Neural cell (in vitro differentiated cells): ENCODE data around the gene UMAD1. TPM values are rescaled to one million over a fixed set of nuclear protein-coding genes. Genes with fewer than 3 reads are reported as not detected.

Experiments
- H2AFZ ChIP-seq: fragments of 200-600, 300-800 bp; sonication (generic), shearing (Covaris generic); 2 replicates; pipeline ENCODE4 v1.6.0; 2014; ENCODE audit warnings: low read depth, mild to moderate bottlenecking, antibody characterized with exemption, low read length, moderate library complexity
- H3F3A ChIP-seq: fragments of 200-600 bp; shearing (Covaris generic); 2 replicates; pipeline ENCODE4 v1.6.1; 2016; ENCODE audit warnings: mild to moderate bottlenecking, moderate library complexity, mixed read lengths, antibody characterized with exemption, low read length; ENCODE audit not compliant: insufficient read depth, poor library complexity, severe bottlenecking
- H3K27ac ChIP-seq: fragments of 200-600, 300-800 bp; sonication (generic), shearing (Covaris generic); 2 replicates; pipeline ENCODE4 v1.5.1; 2014; ENCODE audit warnings: mild to moderate bottlenecking, low read length, moderate library complexity
- H3K27me3 ChIP-seq: fragments of 300-800, 200-600 bp; sonication (generic), shearing (Covaris generic); 2 replicates; pipeline ENCODE4 v1.6.0; 2014; ENCODE audit warnings: mild to moderate bottlenecking, low read depth, low read length, moderate library complexity; ENCODE audit not compliant: insufficient read depth
- H3K36me3 ChIP-seq: fragments of 300-800, 200-600 bp; sonication (generic), shearing (Covaris generic); 2 replicates; pipeline ENCODE4 v1.5.1; 2014; ENCODE audit warnings: mild to moderate bottlenecking, antibody characterized with exemption, low read length, moderate library complexity; ENCODE audit not compliant: insufficient read depth
- H3K4me2 ChIP-seq: fragments of 300-800, 200-600 bp; sonication (generic), shearing (Covaris generic); 2 replicates; pipeline ENCODE4 v1.6.0; 2014; ENCODE audit warnings: mild to moderate bottlenecking, low read length
- H3K4me3 ChIP-seq: fragments of 300-800, 200-600 bp; sonication (generic), shearing (Covaris generic); 2 replicates; pipeline ENCODE4 v1.5.1; 2014; ENCODE audit warnings: mild to moderate bottlenecking, low read length, moderate library complexity
- H3K79me2 ChIP-seq: fragments of 200-600 bp; shearing (Covaris generic); replicated peaks from 2 replicates; pipeline ENCODE4 v1.6.0; 2014; ENCODE audit warnings: mild to moderate bottlenecking, low read length, moderate library complexity; ENCODE audit not compliant: insufficient read depth
- H3K9ac ChIP-seq: fragments of 300-800, 200-600 bp; sonication (generic), shearing (Covaris generic); 2 replicates; pipeline ENCODE4 v1.6.1; 2016; ENCODE audit warnings: mild to moderate bottlenecking, low read length, mixed read lengths
- H3K9me2 ChIP-seq: fragments of 200-600 bp; shearing (Covaris generic); 2 replicates; pipeline ENCODE4 v1.6.1; 2016; ENCODE audit warnings: mild to moderate bottlenecking, low read length, mixed read lengths; ENCODE audit not compliant: insufficient read depth
- H3K9me3 ChIP-seq: fragments of 200-600, 300-800 bp; sonication (generic), shearing (Covaris generic); 2 replicates; pipeline ENCODE4 v1.6.1; 2016; ENCODE audit warnings: mild to moderate bottlenecking, mixed run types, low read length, moderate library complexity, mixed read lengths
- H4K20me1 ChIP-seq: fragments of 200-600 bp; shearing (Covaris generic); 2 replicates; pipeline ENCODE4 v1.6.1; 2016; ENCODE audit warnings: mild to moderate bottlenecking, mixed run types; ENCODE audit not compliant: insufficient read depth
- CTCF ChIP-seq: fragments of 450-650 bp; IDR thresholded peaks from 2 replicates; pipeline ENCODE4 v1.5.1; 2014; ENCODE audit warnings: antibody characterized with exemption, mild to moderate bottlenecking, moderate library complexity; ENCODE audit not compliant: poor library complexity, severe bottlenecking
- EP300 ChIP-seq: fragments of 450-650 bp; conservative IDR thresholded peaks from 2 replicates; pipeline ENCODE4 v1.6.1; 2014; ENCODE audit warnings: antibody characterized with exemption, mild to moderate bottlenecking, moderate library complexity; ENCODE audit not compliant: poor library complexity, severe bottlenecking
- EZH2 ChIP-seq: fragments of 200-600, 300-800 bp; shearing (Covaris generic), sonication (generic); IDR thresholded peaks from 2 replicates; pipeline ENCODE4 v1.6.1; 2014; ENCODE audit warnings: antibody characterized with exemption, low read length, borderline replicate concordance, mild to moderate bottlenecking; ENCODE audit not compliant: insufficient read depth, poor library complexity, severe bottlenecking
- MXI1 ChIP-seq: fragments of 450-650 bp; conservative IDR thresholded peaks from 2 replicates; pipeline ENCODE4 v1.6.1; 2014; ENCODE audit warnings: antibody characterized with exemption, mild to moderate bottlenecking; ENCODE audit not compliant: poor library complexity, severe bottlenecking
- POLR2AphosphoS5 ChIP-seq: IDR thresholded peaks from 2 replicates; pipeline ENCODE4 v1.6.1; 2012
- RAD21 ChIP-seq: fragments of 450-650 bp; conservative IDR thresholded peaks from 2 replicates; pipeline ENCODE4 v1.6.1; 2014; ENCODE audit warnings: antibody characterized with exemption, mild to moderate bottlenecking, moderate library complexity
- SMC3 ChIP-seq: fragments of 450-650 bp; conservative IDR thresholded peaks from 2 replicates; pipeline ENCODE4 v1.6.1; 2014; ENCODE audit warnings: antibody characterized with exemption, mild to moderate bottlenecking, moderate library complexity; ENCODE audit not compliant: poor library complexity
- TAF1 ChIP-seq: IDR thresholded peaks from 2 replicates; pipeline ENCODE4 v1.6.1; 2012; ENCODE audit warnings: low read depth
- polyA plus RNA-seq: library from polyadenylated mRNA; depleted of rRNA; stranded (reverse); fragments of >200 nt; gene quantifications from 2 replicates; pipeline ENCODE4 v1.2.3, GENCODE V29; 2014
- TF ChIP-seq, protein P1 (sequence below): IDR thresholded peaks from 2 replicates; pipeline ENCODE4 v1.6.1; 2012; ENCODE audit warnings: borderline replicate concordance

Gene UMAD1
- polyA plus RNA-seq, 1 donor from 2014 or later, result 14.7 TPM

- no peak overlapping the region for H3K4me2 ChIP-seq
- H3K27me3 ChIP-seq, result no peaks in the 10 kb centered on the region
- no peaks in the 10 kb centered on the region for H3K36me3 ChIP-seq
- TF ChIP-seq SMC3 (no peak), EP300 (no peak), CTCF (no peak), POLR2AphosphoS5 (no peak), EZH2 (no peak), RAD21 (no peak), MXI1 (no peak), TAF1 (no peak)
- TF ChIP-seq, protein P1, sequence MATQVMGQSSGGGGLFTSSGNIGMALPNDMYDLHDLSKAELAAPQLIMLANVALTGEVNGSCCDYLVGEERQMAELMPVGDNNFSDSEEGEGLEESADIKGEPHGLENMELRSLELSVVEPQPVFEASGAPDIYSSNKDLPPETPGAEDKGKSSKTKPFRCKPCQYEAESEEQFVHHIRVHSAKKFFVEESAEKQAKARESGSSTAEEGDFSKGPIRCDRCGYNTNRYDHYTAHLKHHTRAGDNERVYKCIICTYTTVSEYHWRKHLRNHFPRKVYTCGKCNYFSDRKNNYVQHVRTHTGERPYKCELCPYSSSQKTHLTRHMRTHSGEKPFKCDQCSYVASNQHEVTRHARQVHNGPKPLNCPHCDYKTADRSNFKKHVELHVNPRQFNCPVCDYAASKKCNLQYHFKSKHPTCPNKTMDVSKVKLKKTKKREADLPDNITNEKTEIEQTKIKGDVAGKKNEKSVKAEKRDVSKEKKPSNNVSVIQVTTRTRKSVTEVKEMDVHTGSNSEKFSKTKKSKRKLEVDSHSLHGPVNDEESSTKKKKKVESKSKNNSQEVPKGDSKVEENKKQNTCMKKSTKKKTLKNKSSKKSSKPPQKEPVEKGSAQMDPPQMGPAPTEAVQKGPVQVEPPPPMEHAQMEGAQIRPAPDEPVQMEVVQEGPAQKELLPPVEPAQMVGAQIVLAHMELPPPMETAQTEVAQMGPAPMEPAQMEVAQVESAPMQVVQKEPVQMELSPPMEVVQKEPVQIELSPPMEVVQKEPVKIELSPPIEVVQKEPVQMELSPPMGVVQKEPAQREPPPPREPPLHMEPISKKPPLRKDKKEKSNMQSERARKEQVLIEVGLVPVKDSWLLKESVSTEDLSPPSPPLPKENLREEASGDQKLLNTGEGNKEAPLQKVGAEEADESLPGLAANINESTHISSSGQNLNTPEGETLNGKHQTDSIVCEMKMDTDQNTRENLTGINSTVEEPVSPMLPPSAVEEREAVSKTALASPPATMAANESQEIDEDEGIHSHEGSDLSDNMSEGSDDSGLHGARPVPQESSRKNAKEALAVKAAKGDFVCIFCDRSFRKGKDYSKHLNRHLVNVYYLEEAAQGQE, result no peak
- H3K4me3 ChIP-seq, result no peak overlapping the region
- no peaks in the 10 kb centered on the region for H3K9me3 ChIP-seq
- no peak overlapping the region for H3K9ac ChIP-seq
- H3F3A ChIP-seq, result no peaks in the 10 kb centered on the region
- H3K79me2 ChIP-seq, result no peaks in the 10 kb centered on the region
- no peaks in the 10 kb centered on the region for H4K20me1 ChIP-seq
- no peak overlapping the region for H2AFZ ChIP-seq
- H3K27ac ChIP-seq, result peak overlapping the region; percentile 28
- H3K9me2 ChIP-seq, result no peaks in the 10 kb centered on the region
Observed at GRCh38 chr7:7665031-7665430, 24.5 kb downstream of the UMAD1 start.

DNA sequence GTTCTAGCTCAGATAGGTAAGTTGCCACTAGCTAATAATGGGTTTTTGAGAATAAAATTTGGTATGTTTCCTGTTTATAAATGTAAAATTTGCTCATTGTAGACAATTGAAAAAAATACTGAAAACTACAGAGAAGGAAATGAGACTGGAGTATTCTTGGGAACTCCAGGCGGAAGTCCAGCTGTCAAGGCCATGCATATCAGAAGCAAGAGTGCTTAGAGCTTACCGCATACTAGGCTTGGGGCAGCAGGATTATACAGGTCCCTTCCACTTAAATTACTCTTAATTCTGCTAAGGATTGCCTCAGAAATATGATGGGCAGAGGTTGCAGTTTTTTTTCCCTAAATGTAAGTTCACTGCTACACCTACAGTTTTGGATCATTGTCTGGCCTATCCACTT, 26.6 kb downstream of the UMAD1 start:
- no peaks in the 10 kb centered on the region for H3K79me2 ChIP-seq
- H3F3A ChIP-seq, result no peaks in the 10 kb centered on the region
- H3K9me2 ChIP-seq, result no peaks in the 10 kb centered on the region
- no peak overlapping the region for H3K9ac ChIP-seq
- H3K27ac ChIP-seq, result no peak overlapping the region
- no peak overlapping the region for H3K4me3 ChIP-seq
- no peak overlapping the region for H3K4me2 ChIP-seq
- H2AFZ ChIP-seq, result no peak overlapping the region
- no peaks in the 10 kb centered on the region for H3K36me3 ChIP-seq
- H4K20me1 ChIP-seq, result no peaks in the 10 kb centered on the region
- H3K27me3 ChIP-seq, result no peaks in the 10 kb centered on the region
- TF ChIP-seq CTCF (no peak), EP300 (no peak), SMC3 (no peak), POLR2AphosphoS5 (no peak), TAF1 (no peak), EZH2 (no peak), RAD21 (no peak), MXI1 (no peak)
- TF ChIP-seq, protein P1, result no peak
- no peaks in the 10 kb centered on the region for H3K9me3 ChIP-seq
